Sigmoid colon (tissue), 7 donors: ENCODE data around the gene PSMC3IP. TPM values are rescaled to one million over a fixed set of nuclear protein-coding genes. Genes with fewer than 3 reads are reported as not detected.
"Not testable (repeated sequence)": the region's sequence is repeated elsewhere in the genome, so short reads cannot be mapped to it uniquely, and the experiment has no call there.

Source experiments
- DNase-seq: peaks from one replicate; pipeline ENCODE4 v3.0.0-alpha.2; 2019
- H3K27ac ChIP-seq, 4 donors: fragments of 200-600 bp; sonication (generic); one replicate each; pipeline ENCODE4 v1.5.1; 2016 to 2019; ENCODE audit warnings: mild to moderate bottlenecking in 1 of 4
- H3K27me3 ChIP-seq, 3 donors: fragments of 200-600 bp; sonication (generic); one replicate each; pipeline ENCODE4 v1.5.1; 2019; ENCODE audit warnings: mild to moderate bottlenecking in 1 of 3
- H3K36me3 ChIP-seq, 4 donors: fragments of 200-600 bp; sonication (generic); one replicate each; pipeline ENCODE4 v1.5.1; 2016 to 2019
- H3K4me1 ChIP-seq, 4 donors: fragments of 200-600 bp; sonication (generic); one replicate each; pipeline ENCODE4 v1.5.1; 2017 to 2019
- H3K4me3 ChIP-seq, 4 donors: fragments of 200-600 bp; sonication (generic); one replicate each; pipeline ENCODE4 v1.5.1; 2017 to 2019; ENCODE audit warnings: mild to moderate bottlenecking in 2 of 4, moderate library complexity in 1 of 4
- H3K9me3 ChIP-seq, 4 donors: fragments of 200-600 bp in 3 of 4; sonication (generic) in 3 of 4; one replicate each; pipeline versions ENCODE4 v1.5.1 to v1.6.1; 2013 to 2019
- EP300 ChIP-seq, 4 donors: sonication (generic); formaldehyde crosslinking; IDR thresholded peaks; one replicate each; pipeline ENCODE4 v1.6.1; 2017; ENCODE audit warnings: antibody characterized with exemption in 4 of 4
- POLR2A ChIP-seq, 2 donors: fragments of 450-650 bp; IDR thresholded peaks; one replicate each; pipeline ENCODE4 v1.6.1; 2016; ENCODE audit warnings: antibody characterized with exemption in 2 of 2, mild to moderate bottlenecking in 2 of 2, moderate library complexity in 2 of 2
- POLR2AphosphoS5 ChIP-seq, 4 donors: sonication (generic); formaldehyde crosslinking; IDR thresholded peaks; one replicate each; pipeline ENCODE4 v1.6.1; 2017; ENCODE audit warnings: antibody characterized with exemption in 4 of 4
- WGBS, 2 donors: extraction: QIAGEN DNeasy Blood & Tissue Kit; methylation state at CpG; one replicate each; pipeline ENCODE4 v1.1.7; 2013; 5-methylcytosine and 5-hydroxymethylcytosine counted together
- intact Hi-C: fragments of 100-400 bp; cut with DNase I; formaldehyde crosslinking; loops from one replicate; pipeline ENCODE4 v1.15.1; 2023
- polyA plus RNA-seq, 3 donors: library from polyadenylated mRNA; stranded (reverse); fragments of 200-250 nt; gene quantifications; one replicate each; pipeline ENCODE4 v1.2.3, GENCODE V29; 2013
- total RNA-seq, 4 donors: library from RNA; depleted of rRNA; stranded (reverse); fragments of >200 nt; gene quantifications; one replicate each; pipeline ENCODE4 v1.1.0, GENCODE V29; 2016
- TF ChIP-seq, protein P1 (sequence below), 4 experiments: fragments of 450-650 bp in 3 of 4; fragments of 200-600 bp in 1 of 4; IDR thresholded peaks; one replicate each; pipeline ENCODE4 v1.5.1; 2016 to 2019; ENCODE audit warnings: antibody characterized with exemption in 4 of 4, mild to moderate bottlenecking in 3 of 4, moderate library complexity in 2 of 4
- donor health status: healthy with polysubstance abuse.
- donor health status: Bipolar disorder and iron deficiency.
- donor health status: healthy.

Gene PSMC3IP
- total and polyA plus RNA-seq, 7 donors, result 2.3 to 10.3 (median 5.3) TPM

DNA sequence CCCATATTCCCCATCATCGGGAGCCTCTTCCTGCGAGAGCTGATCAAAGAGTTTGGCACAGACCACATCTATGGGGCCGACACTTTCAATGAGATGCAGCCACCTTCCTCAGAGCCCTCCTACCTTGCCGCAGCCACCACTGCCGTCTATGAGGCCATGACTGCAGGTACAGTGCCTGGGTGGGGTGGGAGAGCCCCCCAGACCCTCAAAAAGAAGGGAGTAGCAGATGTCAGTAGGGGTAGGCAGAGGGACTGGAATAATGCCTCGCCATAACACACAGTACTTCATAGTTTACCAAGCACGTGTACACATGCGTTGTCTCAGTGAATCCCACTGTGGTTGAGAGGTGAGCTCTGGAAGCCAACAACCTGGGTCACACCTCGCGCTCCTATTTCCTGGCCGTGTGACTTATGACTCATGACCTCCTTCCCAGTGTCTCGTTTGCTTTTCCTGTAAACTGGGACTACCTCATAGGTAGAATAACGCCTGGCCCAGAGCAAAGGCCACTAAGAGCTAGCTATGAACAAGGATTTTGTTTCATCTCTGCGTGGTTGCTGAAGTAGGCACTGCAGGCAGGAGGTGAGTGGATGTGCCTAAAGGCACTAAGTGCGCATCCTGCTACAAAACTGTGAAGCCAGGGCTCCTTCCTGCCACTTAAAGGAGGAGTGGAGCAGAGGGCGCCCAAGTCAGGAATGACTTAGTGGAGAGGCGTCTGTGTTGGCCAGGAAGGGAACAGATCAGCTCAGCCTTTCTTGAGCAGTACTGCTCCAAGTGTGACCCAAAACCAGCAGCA lies 36.3 kb downstream of the PSMC3IP start:
- no peaks in the 10 kb centered on the region for H3K27me3 ChIP-seq
- peaks cover 0 to 11% (median 9%) of the 10 kb centered on the region in 4 donors for H3K4me1 ChIP-seq
- H3K27ac ChIP-seq, result no peak overlapping the region
- H3K36me3 ChIP-seq, result peaks cover 0 to 62% (median 20%) of the 10 kb centered on the region in 4 donors
- intact Hi-C loops, result no loop called here
- no peak for DNase-seq
- H3K4me3 ChIP-seq, result no peak overlapping the region
- 58 to 72% methylated on average over 17 of the region's 17 CpGs for WGBS, 2 donors
- H3K9me3 ChIP-seq, result no peaks in the 10 kb centered on the region
- TF ChIP-seq EP300 (IDR thresholded peaks at IDR 0.05) (no peak), POLR2AphosphoS5 (IDR thresholded peaks at IDR 0.05) (no peak), POLR2A (IDR thresholded peaks at IDR 0.05) (no peak)
- TF ChIP-seq, protein P1, sequence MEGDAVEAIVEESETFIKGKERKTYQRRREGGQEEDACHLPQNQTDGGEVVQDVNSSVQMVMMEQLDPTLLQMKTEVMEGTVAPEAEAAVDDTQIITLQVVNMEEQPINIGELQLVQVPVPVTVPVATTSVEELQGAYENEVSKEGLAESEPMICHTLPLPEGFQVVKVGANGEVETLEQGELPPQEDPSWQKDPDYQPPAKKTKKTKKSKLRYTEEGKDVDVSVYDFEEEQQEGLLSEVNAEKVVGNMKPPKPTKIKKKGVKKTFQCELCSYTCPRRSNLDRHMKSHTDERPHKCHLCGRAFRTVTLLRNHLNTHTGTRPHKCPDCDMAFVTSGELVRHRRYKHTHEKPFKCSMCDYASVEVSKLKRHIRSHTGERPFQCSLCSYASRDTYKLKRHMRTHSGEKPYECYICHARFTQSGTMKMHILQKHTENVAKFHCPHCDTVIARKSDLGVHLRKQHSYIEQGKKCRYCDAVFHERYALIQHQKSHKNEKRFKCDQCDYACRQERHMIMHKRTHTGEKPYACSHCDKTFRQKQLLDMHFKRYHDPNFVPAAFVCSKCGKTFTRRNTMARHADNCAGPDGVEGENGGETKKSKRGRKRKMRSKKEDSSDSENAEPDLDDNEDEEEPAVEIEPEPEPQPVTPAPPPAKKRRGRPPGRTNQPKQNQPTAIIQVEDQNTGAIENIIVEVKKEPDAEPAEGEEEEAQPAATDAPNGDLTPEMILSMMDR (IDR thresholded peaks at IDR 0.05), result no peak

DNA sequence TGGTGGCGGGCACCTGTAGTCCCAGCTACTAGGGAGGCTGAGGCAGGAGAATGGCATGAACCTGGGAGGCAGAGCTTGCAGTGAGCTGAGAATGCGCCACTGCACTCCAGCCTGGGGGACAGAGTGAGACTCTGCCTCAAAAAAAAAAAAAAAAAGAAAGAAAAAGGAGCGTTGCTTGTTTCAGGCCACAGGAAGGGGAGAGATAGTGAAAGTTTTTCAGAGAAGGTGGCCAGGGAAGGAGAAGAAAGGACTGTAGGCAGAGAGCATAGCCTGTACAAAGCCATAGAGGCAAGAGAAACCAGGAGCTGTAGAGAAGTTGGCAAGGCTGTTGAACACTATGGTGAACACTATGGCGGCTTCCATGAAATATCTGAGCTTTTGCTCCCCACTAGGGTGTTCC lies 37.0 kb downstream of the PSMC3IP start:
- 93 to 97% methylated on average over 4 of the region's 4 CpGs for WGBS, 2 donors
- intact Hi-C loops, result not testable (repeated sequence)
- peaks cover 0 to 62% (median 20%) of the 10 kb centered on the region in 4 donors for H3K36me3 ChIP-seq

DNA sequence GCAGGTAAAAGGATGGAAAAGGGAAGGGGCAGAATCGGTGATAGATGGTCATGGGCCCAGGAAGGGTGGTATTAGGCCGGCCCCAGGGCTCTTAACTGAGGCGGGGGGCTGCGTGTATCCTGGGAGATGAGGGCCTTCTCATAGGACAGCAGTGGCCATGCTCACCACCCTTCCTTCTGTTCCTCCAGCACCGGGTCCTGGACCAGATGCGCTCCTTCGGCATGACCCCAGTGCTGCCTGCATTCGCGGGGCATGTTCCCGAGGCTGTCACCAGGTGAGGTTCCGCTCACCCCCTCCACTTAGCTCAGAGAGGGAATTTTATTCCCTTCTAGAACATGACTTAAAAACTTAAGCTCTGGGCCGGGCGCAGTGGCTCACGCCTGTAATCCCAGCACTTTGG lies 39.0 kb downstream of the PSMC3IP start:
- intact Hi-C loops, result no loop called here
- no peaks in the 10 kb centered on the region for H3K9me3 ChIP-seq
- H3K4me3 ChIP-seq, result no peak overlapping the region
- WGBS, 2 donors, result 96% methylated on average over 14 of the region's 14 CpGs
- H3K27ac ChIP-seq, result no peak overlapping the region
- DNase-seq, result no peak
- no peaks in the 10 kb centered on the region for H3K27me3 ChIP-seq
- peaks cover 0 to 21% (median 19%) of the 10 kb centered on the region in 4 donors for H3K4me1 ChIP-seq
- H3K36me3 ChIP-seq, result peaks cover 0 to 53% (median 20%) of the 10 kb centered on the region in 4 donors
- TF ChIP-seq, protein P1 (IDR thresholded peaks at IDR 0.05), result no peak
- TF ChIP-seq EP300 (IDR thresholded peaks at IDR 0.05) (no peak), POLR2AphosphoS5 (IDR thresholded peaks at IDR 0.05) (no peak), POLR2A (IDR thresholded peaks at IDR 0.05) (no peak)

More for the DNA sequence above, 37.0 kb downstream of the PSMC3IP start:
- peaks cover 0 to 15% (median 12%) of the 10 kb centered on the region in 4 donors for H3K4me1 ChIP-seq
- not testable (repeated sequence) for H3K9me3 ChIP-seq, H3K27me3 ChIP-seq, DNase-seq, H3K27ac ChIP-seq, H3K4me3 ChIP-seq

DNA sequence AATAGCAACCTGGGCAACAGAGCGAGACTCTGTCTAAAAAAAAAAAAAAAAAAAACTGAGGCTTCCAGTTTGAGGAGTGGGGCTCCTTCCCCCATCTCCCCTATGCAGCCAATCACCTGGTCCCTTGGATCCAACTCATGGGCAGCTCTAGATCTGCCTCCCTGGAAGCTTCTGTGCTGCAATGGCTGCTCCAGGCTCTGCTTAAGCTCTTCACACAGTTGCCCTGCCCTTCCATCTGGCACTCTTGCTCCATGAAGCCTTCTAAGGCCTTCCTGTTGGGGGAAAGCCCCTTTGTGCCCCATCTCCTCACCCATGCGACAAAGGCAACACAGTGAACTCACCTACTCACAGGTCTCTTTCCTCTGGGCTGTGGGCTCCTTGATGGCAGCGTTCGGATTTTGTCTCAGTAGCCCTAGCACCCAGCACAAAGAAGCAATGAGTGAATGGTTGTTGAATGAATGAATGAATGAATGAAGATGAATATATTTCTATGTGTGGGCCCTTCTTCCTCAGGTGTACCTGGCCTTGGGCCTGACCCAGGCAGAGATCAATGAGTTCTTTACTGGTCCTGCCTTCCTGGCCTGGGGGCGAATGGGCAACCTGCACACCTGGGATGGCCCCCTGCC lies 39.6 kb downstream of the PSMC3IP start:
- TF ChIP-seq POLR2AphosphoS5 (IDR thresholded peaks at IDR 0.05) (no peak), EP300 (IDR thresholded peaks at IDR 0.05) (no peak), POLR2A (IDR thresholded peaks at IDR 0.05) (no peak)
- TF ChIP-seq, protein P1 (IDR thresholded peaks at IDR 0.05), result no peak
- Histone ChIP-seq H3K36me3 (peaks cover 0 to 47% (median 18%) of the 10 kb centered on the region in 4 donors), H3K9me3 (no peaks in the 10 kb centered on the region), H3K27me3 (no peaks in the 10 kb centered on the region), H3K27ac (peak overlapping the region in 2 of 4 donors; percentile 90 to 96), H3K4me1 (peaks cover 0 to 21% (median 19%) of the 10 kb centered on the region in 4 donors), H3K4me3 (no peak overlapping the region)
- WGBS, 2 donors, result 91 to 97% methylated on average over 5 of the region's 5 CpGs
- no peak for DNase-seq
- intact Hi-C loops, result no loop called here

DNA sequence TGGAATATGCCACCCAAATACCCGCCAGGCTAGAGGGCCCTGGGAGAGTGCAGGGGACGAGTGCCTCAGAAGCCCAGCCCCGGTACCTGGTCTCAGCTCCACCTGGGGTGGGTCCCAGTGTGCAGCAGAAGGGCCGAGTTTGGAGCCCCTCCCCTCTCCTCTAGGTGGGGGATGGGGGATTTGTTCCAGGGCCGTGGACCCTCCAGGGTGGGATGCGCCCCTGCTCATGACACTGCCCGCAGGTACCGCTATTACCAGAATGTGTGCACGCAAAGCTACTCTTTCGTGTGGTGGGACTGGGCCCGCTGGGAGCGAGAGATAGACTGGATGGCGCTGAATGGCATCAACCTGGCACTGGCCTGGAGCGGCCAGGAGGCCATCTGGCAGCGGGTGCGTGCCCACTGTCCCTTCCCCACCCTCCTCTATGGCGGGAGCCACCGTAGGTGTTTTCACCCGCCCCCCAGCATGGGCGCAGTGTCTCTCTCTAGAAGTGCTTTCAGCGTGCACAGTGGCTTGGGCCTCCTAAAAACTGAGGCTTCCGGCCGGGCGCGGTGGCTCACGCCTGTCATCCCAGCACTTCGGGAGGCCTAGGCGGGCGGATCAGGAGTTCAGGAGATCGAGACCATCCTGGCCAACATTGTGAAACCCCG lies 40.2 kb downstream of the PSMC3IP start:
- TF ChIP-seq POLR2A (IDR thresholded peaks at IDR 0.05), result no peak
- TF ChIP-seq EP300 (IDR thresholded peaks at IDR 0.05), result no peak
- TF ChIP-seq POLR2AphosphoS5 (IDR thresholded peaks at IDR 0.05), result no peak
- TF ChIP-seq, protein P1 (IDR thresholded peaks at IDR 0.05), result no peak
- Histone ChIP-seq H3K27ac (peak overlapping the region; percentile 90 to 96 (median 94)), H3K36me3 (peaks cover 0 to 41% (median 15%) of the 10 kb centered on the region in 4 donors)

More for the DNA sequence above, 40.2 kb downstream of the PSMC3IP start:
- H3K4me3 ChIP-seq, result peak overlapping the region; percentile 43 to 76 (median 60)
- no peaks in the 10 kb centered on the region for H3K9me3 ChIP-seq
- DNase-seq, result no peak
- peaks cover 0 to 25% (median 19%) of the 10 kb centered on the region in 4 donors for H3K4me1 ChIP-seq
- WGBS, 2 donors, result 85 to 88% methylated on average over 30 to 31 of the region's 31 CpGs
- no peaks in the 10 kb centered on the region for H3K27me3 ChIP-seq
- intact Hi-C loops, result no loop called here
